Neural cell (in vitro differentiated cells): Measurements from ENCODE around the gene KCNG3. TPM values are rescaled to one million over a fixed set of nuclear protein-coding genes. Genes with fewer than 3 reads are reported as not detected.

ENCODE experiments used
- H2AFZ ChIP-seq: fragments of 200-600, 300-800 bp; sonication (generic), shearing (Covaris generic); 2 replicates; pipeline ENCODE4 v1.6.0; 2014; ENCODE audit warnings: low read depth, mild to moderate bottlenecking, antibody characterized with exemption, low read length, moderate library complexity
- H3F3A ChIP-seq: fragments of 200-600 bp; shearing (Covaris generic); 2 replicates; pipeline ENCODE4 v1.6.1; 2016; ENCODE audit warnings: mild to moderate bottlenecking, moderate library complexity, mixed read lengths, antibody characterized with exemption, low read length; ENCODE audit not compliant: insufficient read depth, poor library complexity, severe bottlenecking
- H3K27ac ChIP-seq: fragments of 200-600, 300-800 bp; sonication (generic), shearing (Covaris generic); 2 replicates; pipeline ENCODE4 v1.5.1; 2014; ENCODE audit warnings: mild to moderate bottlenecking, low read length, moderate library complexity
- H3K27me3 ChIP-seq: fragments of 300-800, 200-600 bp; sonication (generic), shearing (Covaris generic); 2 replicates; pipeline ENCODE4 v1.6.0; 2014; ENCODE audit warnings: mild to moderate bottlenecking, low read depth, low read length, moderate library complexity; ENCODE audit not compliant: insufficient read depth
- H3K36me3 ChIP-seq: fragments of 300-800, 200-600 bp; sonication (generic), shearing (Covaris generic); 2 replicates; pipeline ENCODE4 v1.5.1; 2014; ENCODE audit warnings: mild to moderate bottlenecking, antibody characterized with exemption, low read length, moderate library complexity; ENCODE audit not compliant: insufficient read depth
- H3K4me2 ChIP-seq: fragments of 300-800, 200-600 bp; sonication (generic), shearing (Covaris generic); 2 replicates; pipeline ENCODE4 v1.6.0; 2014; ENCODE audit warnings: mild to moderate bottlenecking, low read length
- H3K4me3 ChIP-seq: fragments of 300-800, 200-600 bp; sonication (generic), shearing (Covaris generic); 2 replicates; pipeline ENCODE4 v1.5.1; 2014; ENCODE audit warnings: mild to moderate bottlenecking, low read length, moderate library complexity
- H3K79me2 ChIP-seq: fragments of 200-600 bp; shearing (Covaris generic); replicated peaks from 2 replicates; pipeline ENCODE4 v1.6.0; 2014; ENCODE audit warnings: mild to moderate bottlenecking, low read length, moderate library complexity; ENCODE audit not compliant: insufficient read depth
- H3K9ac ChIP-seq: fragments of 300-800, 200-600 bp; sonication (generic), shearing (Covaris generic); 2 replicates; pipeline ENCODE4 v1.6.1; 2016; ENCODE audit warnings: mild to moderate bottlenecking, low read length, mixed read lengths
- H3K9me2 ChIP-seq: fragments of 200-600 bp; shearing (Covaris generic); 2 replicates; pipeline ENCODE4 v1.6.1; 2016; ENCODE audit warnings: mild to moderate bottlenecking, low read length, mixed read lengths; ENCODE audit not compliant: insufficient read depth
- H3K9me3 ChIP-seq: fragments of 200-600, 300-800 bp; sonication (generic), shearing (Covaris generic); 2 replicates; pipeline ENCODE4 v1.6.1; 2016; ENCODE audit warnings: mild to moderate bottlenecking, mixed run types, low read length, moderate library complexity, mixed read lengths
- H4K20me1 ChIP-seq: fragments of 200-600 bp; shearing (Covaris generic); 2 replicates; pipeline ENCODE4 v1.6.1; 2016; ENCODE audit warnings: mild to moderate bottlenecking, mixed run types; ENCODE audit not compliant: insufficient read depth
- CTCF ChIP-seq: fragments of 450-650 bp; IDR thresholded peaks from 2 replicates; pipeline ENCODE4 v1.5.1; 2014; ENCODE audit warnings: antibody characterized with exemption, mild to moderate bottlenecking, moderate library complexity; ENCODE audit not compliant: poor library complexity, severe bottlenecking
- EP300 ChIP-seq: fragments of 450-650 bp; conservative IDR thresholded peaks from 2 replicates; pipeline ENCODE4 v1.6.1; 2014; ENCODE audit warnings: antibody characterized with exemption, mild to moderate bottlenecking, moderate library complexity; ENCODE audit not compliant: poor library complexity, severe bottlenecking
- EZH2 ChIP-seq: fragments of 200-600, 300-800 bp; shearing (Covaris generic), sonication (generic); IDR thresholded peaks from 2 replicates; pipeline ENCODE4 v1.6.1; 2014; ENCODE audit warnings: antibody characterized with exemption, low read length, borderline replicate concordance, mild to moderate bottlenecking; ENCODE audit not compliant: insufficient read depth, poor library complexity, severe bottlenecking
- MXI1 ChIP-seq: fragments of 450-650 bp; conservative IDR thresholded peaks from 2 replicates; pipeline ENCODE4 v1.6.1; 2014; ENCODE audit warnings: antibody characterized with exemption, mild to moderate bottlenecking; ENCODE audit not compliant: poor library complexity, severe bottlenecking
- POLR2AphosphoS5 ChIP-seq: IDR thresholded peaks from 2 replicates; pipeline ENCODE4 v1.6.1; 2012
- RAD21 ChIP-seq: fragments of 450-650 bp; conservative IDR thresholded peaks from 2 replicates; pipeline ENCODE4 v1.6.1; 2014; ENCODE audit warnings: antibody characterized with exemption, mild to moderate bottlenecking, moderate library complexity
- REST ChIP-seq: IDR thresholded peaks from 2 replicates; pipeline ENCODE4 v1.6.1; 2012; ENCODE audit warnings: borderline replicate concordance
- SMC3 ChIP-seq: fragments of 450-650 bp; conservative IDR thresholded peaks from 2 replicates; pipeline ENCODE4 v1.6.1; 2014; ENCODE audit warnings: antibody characterized with exemption, mild to moderate bottlenecking, moderate library complexity; ENCODE audit not compliant: poor library complexity
- TAF1 ChIP-seq: IDR thresholded peaks from 2 replicates; pipeline ENCODE4 v1.6.1; 2012; ENCODE audit warnings: low read depth
- polyA plus RNA-seq: library from polyadenylated mRNA; depleted of rRNA; stranded (reverse); fragments of >200 nt; gene quantifications from 2 replicates; pipeline ENCODE4 v1.2.3, GENCODE V29; 2014

KCNG3 gene
- polyA plus RNA-seq, 1 donor from 2014 or later, result 0.74 TPM

- Histone ChIP-seq H3K27me3 (peaks cover 30% of the 10 kb centered on the region), H3K79me2 (no peaks in the 10 kb centered on the region), H3K4me2 (no peak overlapping the region), H3K36me3 (no peaks in the 10 kb centered on the region), H4K20me1 (no peaks in the 10 kb centered on the region), H3F3A (no peaks in the 10 kb centered on the region), H3K9ac (no peak overlapping the region), H3K9me3 (no peaks in the 10 kb centered on the region), H3K4me3 (no peak overlapping the region), H2AFZ (no peak overlapping the region), H3K27ac (no peak overlapping the region), H3K9me2 (no peaks in the 10 kb centered on the region)
- TF ChIP-seq MXI1 (no peak), SMC3 (no peak), RAD21 (no peak)
These were observed 5.5 kb downstream of the KCNG3 start for GRCh38 chr2:42488297-42488696.

GRCh38 chr2:42486145-42486906 lies 7.5 kb downstream of the KCNG3 start:
- H3K79me2 ChIP-seq, result no peaks in the 10 kb centered on the region
- H3K9ac ChIP-seq, result no peak overlapping the region
- no peaks in the 10 kb centered on the region for H3K9me3 ChIP-seq
- H3K9me2 ChIP-seq, result no peaks in the 10 kb centered on the region
- no peak overlapping the region for H3K27ac ChIP-seq
- peaks cover 10% of the 10 kb centered on the region for H3K27me3 ChIP-seq
- no peak overlapping the region for H3K4me2 ChIP-seq
- no peaks in the 10 kb centered on the region for H4K20me1 ChIP-seq
- no peaks in the 10 kb centered on the region for H3K36me3 ChIP-seq
- H2AFZ ChIP-seq, result no peak overlapping the region
- no peak overlapping the region for H3K4me3 ChIP-seq
- TF ChIP-seq MXI1 (no peak), REST (no peak), TAF1 (no peak), EP300 (no peak), EZH2 (no peak), POLR2AphosphoS5 (no peak), CTCF (no peak), SMC3 (no peak), RAD21 (no peak)
- H3F3A ChIP-seq, result no peaks in the 10 kb centered on the region
